ENCODE measurements around the gene HDAC10. TPM values are rescaled to one million over a fixed set of nuclear protein-coding genes. Genes with fewer than 3 reads are reported as not detected.
A peak's percentile ranks its signal among the peaks of the same experiment; 100 is the strongest.

Gene HDAC10
- total RNA-seq, 2 donors from 2014 or later = 11.2 to 14.2 TPM

GRCh38 chr22:50248196-50249081, 2.6 kb downstream of the HDAC10 start:
- DNase-seq (no peak), ATAC-seq (no peak)
- intact Hi-C loops (cut with DNase I) = loop anchor here in 1 of 2 donors (10.0 kb wide), 1 partner anchor 256 kb away; the partner anchor contains the start of genes LMF2 and NCAPH2

DNA sequence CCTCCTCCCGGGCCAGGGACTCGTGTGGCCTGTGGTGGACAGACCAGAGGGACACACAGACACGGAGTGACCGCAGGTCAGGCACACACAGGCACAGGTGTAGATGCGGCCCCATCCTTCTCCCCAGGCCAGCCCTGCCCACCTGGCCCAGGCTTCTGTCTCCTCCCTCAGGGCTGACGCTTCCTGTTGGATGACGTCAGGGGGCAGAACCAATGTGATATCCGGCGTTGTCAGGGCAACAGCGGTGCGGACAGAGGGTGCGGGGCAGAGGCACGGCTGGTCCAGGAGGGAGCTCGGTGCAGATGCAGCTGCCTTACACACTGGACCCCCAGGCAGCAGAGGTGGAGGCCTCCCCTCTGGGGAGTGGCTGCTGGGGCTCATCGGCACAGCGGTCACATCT, 3.3 kb downstream of the HDAC10 start:
- intact Hi-C loops (cut with DNase I) = loop anchor here in 1 of 2 donors (10.0 kb wide), 1 partner anchor 257 kb away; the partner anchor contains the start of genes LMF2 and NCAPH2
- peak; percentile 58 for DNase-seq
- ATAC-seq = no peak

- no peak for ATAC-seq
- no peak for DNase-seq
- intact Hi-C loops (cut with DNase I) = loop anchor here in 1 of 2 donors (10.0 kb wide), 1 partner anchor 258 kb away; the partner anchor contains the start of genes LMF2 and NCAPH2
Measured at GRCh38 chr22:50246242-50247175, 4.6 kb downstream of the HDAC10 start.

GRCh38 chr22:50245214-50246072, 5.6 kb downstream of the HDAC10 start:
- intact Hi-C loops (cut with DNase I) = loop anchor here in 1 of 2 donors (10.0 kb wide), 1 partner anchor 259 kb away; the partner anchor contains the start of genes LMF2 and NCAPH2
- peak; percentile 39 to 55 for ATAC-seq
- no peak for DNase-seq

- ATAC-seq (peak; percentile 94 to 96), DNase-seq (peak; percentile 97)
- intact Hi-C loops (cut with DNase I) = loop anchor here in 1 of 2 donors (10.0 kb wide), 1 partner anchor 260 kb away; the partner anchor contains the start of genes LMF2 and NCAPH2
Measured at GRCh38 chr22:50244420-50245213, 6.4 kb downstream of the HDAC10 start, which contains the start of gene TUBGCP6. TUBGCP6 (minus strand) TSS chr22:50245023; CDS start chr22:50244459, 564 bp downstream.

DNA sequence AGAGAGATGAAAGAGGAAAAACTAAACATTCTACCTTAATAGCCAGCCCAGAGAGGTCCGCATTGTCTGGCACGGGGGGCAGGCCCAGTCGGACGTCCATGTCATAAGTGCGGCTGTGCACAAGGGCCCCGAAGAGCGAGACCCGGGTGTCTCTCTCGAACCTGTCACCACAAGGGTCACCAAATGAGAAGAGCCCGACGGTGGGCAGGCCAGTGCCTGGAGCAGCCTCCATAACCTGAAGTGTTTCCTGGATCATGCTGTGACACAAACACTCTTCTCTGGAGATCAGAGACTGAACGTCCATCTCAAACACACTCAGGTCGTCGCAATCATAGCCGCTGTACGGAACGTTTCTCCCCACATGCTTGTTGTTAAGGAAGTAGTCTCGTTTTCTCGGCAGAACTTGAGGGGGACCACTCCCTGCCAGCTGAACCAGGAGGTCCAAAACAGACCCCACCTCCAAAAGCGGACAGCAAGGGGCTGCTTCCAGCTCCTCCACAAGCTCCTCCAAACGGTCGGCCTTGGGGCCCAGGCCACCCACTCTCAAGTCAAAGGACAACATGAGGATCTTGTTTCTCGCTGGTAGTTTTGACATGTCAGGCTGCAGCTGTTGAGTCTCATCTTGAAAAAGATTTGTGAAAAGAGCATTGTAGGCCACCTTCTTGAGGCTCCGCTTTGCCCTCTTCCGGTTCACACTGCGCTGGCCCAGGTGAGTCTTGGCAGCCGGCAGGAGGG, 7.2 kb downstream of the HDAC10 start:
- DNase-seq (no peak), ATAC-seq (no peak)
- intact Hi-C loops (cut with DNase I) = loop anchor here in 1 of 2 donors (10.0 kb wide), 1 partner anchor 261 kb away; the partner anchor contains the start of genes LMF2 and NCAPH2

DNA sequence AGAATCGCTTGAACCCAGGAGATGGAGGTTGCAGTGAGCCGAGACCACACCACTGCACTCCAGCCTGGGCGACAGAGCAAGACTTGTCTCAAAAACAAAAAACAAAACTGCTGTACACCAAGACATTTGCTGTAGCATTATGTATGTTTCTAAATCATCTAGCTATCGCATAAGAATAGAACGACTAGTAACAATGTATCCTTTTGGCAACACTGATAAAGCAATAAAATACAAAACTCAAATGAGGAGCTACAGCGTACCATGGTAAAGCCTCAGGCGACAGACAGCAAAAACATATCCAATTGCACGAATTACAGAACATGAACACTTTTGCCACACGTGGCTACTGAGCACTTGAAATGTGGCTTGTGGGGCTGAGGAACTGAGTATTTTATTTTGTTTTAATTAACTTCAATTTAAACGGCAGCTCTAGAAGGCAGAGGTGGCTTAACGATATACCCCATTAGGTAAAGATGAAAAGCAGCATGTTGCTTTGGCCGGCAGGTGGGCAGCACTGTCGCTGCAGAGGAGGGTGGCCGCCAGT, 8.6 kb downstream of the HDAC10 start:
- intact Hi-C loops (cut with DNase I) = loop anchor here in 1 of 2 donors (10.0 kb wide), 1 partner anchor 262 kb away; the partner anchor contains the start of genes LMF2 and NCAPH2
- no peak for DNase-seq
- no peak for ATAC-seq

GRCh38 chr22:50238755-50239154, 12.3 kb downstream of the HDAC10 start:
- no peak for ATAC-seq
- no peak for DNase-seq
- intact Hi-C loops (cut with DNase I) = no loop called here

GRCh38 chr22:50236731-50237409, 14.2 kb downstream of the HDAC10 start:
- intact Hi-C loops (cut with DNase I) = no loop called here
- no peak for ATAC-seq
- no peak for DNase-seq

DNA sequence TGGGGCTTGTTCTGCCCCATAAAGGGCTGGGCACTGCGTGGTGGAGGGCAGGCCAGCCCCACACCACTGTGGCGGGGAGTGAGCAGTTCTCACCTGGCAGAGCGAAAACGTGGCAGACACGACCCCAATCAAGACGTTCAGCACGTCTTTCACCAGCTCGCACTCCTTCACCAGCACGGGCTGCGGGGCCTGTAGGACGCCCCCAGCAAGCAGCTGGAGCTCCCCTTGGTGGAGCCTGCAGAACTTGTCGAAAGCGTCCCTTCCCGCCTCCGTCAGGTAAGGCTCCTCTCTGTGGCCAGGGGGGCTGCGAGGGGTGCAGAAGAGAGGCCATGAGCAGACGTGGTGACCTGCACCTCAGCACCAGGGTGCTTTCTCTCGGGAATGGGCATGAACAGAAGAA, 17.8 kb downstream of the HDAC10 start:
- intact Hi-C loops (cut with DNase I) = no loop called here
- DNase-seq = no peak
- ATAC-seq = no peak

- ATAC-seq (no peak), DNase-seq (no peak)
- intact Hi-C loops (cut with DNase I) = no loop called here
Measured at GRCh38 chr22:50232481-50233151, 18.4 kb downstream of the HDAC10 start.

DNA sequence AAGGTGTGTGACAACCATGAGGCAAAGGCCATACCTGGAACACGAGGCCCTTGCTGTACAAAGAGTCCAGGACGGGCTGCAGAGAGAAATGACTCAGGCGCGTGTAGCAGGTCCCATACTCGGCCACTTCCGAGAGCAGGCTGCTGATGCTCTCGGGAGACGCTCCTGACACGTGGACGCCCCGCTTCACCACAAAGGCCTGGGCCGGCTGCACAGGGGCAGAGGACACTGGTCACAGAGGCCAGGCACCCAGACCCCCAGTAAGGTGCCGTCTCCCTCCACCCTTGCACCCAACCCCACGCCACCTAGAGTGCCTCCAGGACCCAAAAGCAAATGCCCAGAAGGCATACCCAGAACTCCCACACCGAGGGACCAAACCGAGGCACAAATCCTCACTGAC, 21.7 kb downstream of the HDAC10 start:
- no peak for DNase-seq
- intact Hi-C loops (cut with DNase I) = no loop called here

GRCh38 chr22:50228366-50228765, 22.7 kb downstream of the HDAC10 start:
- ATAC-seq (no peak), DNase-seq (no peak)
- intact Hi-C loops (cut with DNase I) = no loop called here

More for the DNA sequence above, 21.7 kb downstream of the HDAC10 start:
- ATAC-seq = no peak

DNA sequence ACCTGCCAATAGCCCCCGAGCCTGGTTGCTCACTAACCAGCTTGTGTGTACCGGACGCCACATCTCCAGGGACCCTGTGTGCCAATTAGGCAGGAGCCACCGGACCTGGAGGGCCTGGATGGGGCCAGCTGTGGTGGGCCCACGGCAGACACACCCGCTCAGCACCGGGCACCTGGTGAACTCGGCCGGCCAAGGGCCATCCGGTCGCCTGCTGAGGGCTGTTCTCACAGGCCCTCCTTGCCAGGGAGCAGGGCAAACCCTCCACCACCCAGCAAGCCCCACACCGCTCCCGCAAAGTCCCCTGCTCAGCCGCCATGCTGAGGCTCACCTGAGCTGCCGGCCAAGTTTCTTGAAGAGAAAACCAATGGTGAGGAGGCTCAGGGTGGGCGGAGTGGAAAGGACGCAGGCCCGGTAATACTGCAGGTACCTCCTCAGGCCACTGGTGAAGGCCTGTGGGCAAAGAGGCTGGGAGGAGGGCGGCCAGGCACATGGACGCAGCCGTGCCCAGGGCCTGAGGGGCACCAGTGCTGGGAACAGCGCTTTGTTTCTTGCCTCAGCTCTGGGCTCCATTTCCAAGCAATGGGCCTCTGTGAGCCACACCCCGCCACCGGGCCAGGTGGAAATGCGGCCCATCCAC, 23.4 kb downstream of the HDAC10 start:
- intact Hi-C loops (cut with DNase I) = no loop called here
- no peak for DNase-seq
- no peak for ATAC-seq

GRCh38 chr22:50226875-50227165, 24.2 kb downstream of the HDAC10 start:
- intact Hi-C loops (cut with DNase I) = no loop called here
- ATAC-seq = no peak
- no peak for DNase-seq

All from left cardiac atrium (tissue), 4 donors.